HG02884 (cell line): ENCODE results near the gene SRGAP2B.
A peak's percentile ranks its signal among the peaks of the same experiment; 100 is the strongest.
"Not testable (repeated sequence)": the region's sequence is repeated elsewhere in the genome, so short reads cannot be mapped to it uniquely, and the experiment has no call there.

ENCODE experiments used
- ATAC-seq: cut with Tn5 transposase; IDR thresholded peaks from one replicate; pipeline ENCODE4 v1.9.1; 2021; ENCODE audit warnings: mild to moderate bottlenecking, moderate library complexity; ENCODE audit not compliant: unreplicated experiment

Gene SRGAP2B

DNA sequence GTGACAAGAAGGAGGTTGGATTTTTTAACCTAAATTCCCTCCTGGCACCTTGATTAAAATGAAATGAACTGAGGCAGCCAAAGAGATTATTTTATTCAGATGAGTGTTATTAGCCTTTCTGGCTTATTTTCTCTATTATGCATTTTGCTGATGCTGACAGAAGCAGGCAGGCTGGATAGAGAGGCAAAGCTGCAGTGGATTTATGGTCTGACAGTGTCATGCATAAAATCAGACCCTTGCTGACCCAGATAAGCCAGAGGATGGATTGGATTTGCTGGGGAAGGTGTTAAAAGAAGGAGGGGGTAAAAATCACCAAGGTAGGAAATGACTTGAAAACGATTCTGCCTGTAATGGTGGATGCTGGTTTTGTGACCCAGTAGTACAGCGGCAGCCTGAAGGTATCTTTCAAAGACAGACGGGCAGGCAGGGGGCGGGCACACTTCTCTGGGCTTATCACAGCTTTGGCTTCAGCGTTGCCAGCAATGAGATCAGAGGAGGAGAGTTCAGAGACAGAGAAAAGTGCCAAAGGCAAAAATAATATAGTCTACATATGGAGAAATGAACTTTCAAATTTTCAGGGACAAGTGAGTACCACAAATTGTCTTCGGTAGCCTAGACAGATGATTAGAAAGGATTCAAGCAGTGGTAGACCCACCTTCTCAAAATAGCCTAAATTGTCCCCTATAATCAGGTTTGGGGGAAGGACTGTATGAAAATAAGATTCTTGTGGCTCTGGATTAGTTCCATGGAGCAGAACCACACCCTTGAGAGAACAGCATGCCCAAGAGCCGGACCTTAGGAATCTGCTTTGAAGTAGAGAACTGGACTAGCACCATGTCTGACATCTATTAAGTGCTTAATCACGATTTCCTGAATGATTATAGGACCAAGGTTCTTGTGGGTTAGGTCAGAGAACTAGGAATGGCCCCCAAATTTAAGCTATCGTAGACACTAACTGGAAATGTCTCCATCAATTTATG is 133.2 kb downstream of the SRGAP2B start:
- not testable (repeated sequence) for ATAC-seq

- not testable (repeated sequence) for ATAC-seq
These were observed 134.1 kb downstream of the SRGAP2B start for GRCh38 chr1:144960929-144961488.

DNA sequence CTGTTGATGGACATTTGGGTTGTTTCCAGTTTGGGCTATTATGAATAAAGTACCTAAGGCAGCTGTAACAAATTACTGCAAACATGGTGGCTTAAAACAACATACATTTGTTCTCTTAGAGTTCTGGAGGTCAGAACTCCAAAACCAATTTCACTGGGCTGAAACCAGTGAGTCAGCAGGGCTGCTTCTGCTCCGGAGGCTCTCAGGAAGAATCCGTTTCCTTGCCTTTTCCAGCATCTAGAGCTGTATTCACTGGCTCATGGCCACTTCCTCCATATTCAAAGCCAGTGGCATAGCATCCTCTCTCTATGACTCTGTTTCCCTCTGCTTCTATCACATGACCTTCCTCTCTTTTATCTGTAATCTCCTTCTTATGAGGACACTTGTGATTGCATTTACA is 146.7 kb downstream of the SRGAP2B start:
- ATAC-seq, result not testable (repeated sequence)

DNA sequence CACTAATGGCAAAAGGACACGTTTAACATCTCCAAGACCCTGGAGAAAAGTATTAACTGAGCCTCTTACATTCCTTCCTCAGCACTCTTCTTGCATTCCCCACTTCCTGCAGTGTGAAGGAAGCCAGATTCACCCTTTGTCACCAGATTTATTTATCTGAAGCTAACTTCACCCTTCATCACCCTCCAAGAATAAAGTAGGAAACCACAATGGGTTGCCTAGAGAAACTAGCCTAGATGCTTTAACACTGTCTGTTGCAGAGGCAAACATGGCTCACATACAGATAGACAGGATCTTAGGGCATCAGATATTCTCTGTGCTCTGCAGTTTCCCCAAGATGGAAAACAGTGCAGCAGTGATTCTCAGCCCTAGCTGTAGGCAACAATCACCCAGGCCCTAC is 147.6 kb downstream of the SRGAP2B start:
- not testable (repeated sequence) for ATAC-seq

GRCh38 chr1:144946525-144947480 is 148.3 kb downstream of the SRGAP2B start:
- ATAC-seq, result not testable (repeated sequence)

DNA sequence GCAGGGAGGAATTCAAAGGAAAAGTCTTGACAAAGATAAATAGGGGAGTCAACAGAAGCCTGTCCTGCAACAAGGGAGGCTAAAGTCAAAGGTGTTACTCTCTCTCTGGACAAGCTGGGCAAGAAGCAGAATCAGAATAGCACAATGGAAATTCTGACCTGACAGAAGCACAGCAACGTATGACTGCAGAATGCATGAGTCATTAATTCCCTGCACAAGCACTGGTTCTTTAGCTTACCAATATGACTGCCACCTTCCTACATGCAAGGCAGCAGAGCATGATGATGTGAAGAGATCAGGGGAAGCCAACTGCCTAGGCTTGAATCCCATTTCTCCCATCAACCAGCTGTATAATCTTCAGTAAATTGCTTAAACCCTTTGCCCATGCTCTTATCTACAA is 153.4 kb downstream of the SRGAP2B start:
- ATAC-seq, result peak; percentile 59

DNA sequence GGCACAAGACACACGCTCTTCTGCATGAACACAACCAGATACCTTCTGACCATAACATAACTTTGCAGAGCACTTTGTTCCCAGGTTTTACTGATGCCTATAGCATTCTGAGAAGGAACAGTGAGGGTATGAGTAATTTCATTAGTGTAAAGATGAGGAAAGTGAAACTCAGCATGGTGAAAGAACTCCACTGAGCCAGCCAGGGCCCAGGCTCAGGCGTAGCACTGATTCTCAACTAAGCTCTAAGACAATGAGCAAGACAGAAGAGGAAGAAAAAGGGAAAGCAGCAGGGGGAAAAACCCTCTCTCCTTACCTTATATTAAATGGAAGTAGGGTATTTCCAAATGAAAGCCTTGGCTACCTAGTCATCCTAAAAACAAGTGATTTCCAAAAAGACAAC is 155.1 kb downstream of the SRGAP2B start:
- peak; percentile 75 for ATAC-seq

GRCh38 chr1:144938627-144939026 is 156.5 kb downstream of the SRGAP2B start:
- not testable (repeated sequence) for ATAC-seq

DNA sequence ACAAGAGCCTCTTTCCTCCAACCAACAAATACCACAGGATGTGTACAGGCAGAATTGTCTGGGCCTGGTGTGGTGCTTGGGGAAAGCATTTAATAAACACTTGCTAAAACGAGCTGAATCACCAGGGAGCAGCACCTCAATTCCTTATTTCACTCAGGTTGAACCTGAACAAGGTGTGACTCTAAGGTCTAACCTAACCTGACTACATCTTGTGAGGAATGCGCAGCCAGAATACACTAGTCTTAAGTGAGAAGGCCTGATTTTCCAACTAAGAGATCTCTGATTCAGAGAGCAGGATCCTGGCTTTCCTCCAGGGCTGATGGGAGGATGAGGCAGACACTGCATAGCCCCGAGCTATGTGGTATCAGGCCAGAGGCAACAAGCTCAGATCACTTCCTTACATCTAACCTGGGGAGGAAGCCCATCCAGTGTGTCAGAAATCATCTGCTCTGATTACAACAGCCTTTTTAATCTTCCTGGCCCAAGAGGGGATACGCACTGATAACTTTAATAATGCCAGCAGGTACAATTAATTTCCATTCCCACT is 158.9 kb downstream of the SRGAP2B start:
- ATAC-seq, result not testable (repeated sequence)

GRCh38 chr1:144935310-144935709 is 159.8 kb downstream of the SRGAP2B start:
- ATAC-seq, result not testable (repeated sequence)

GRCh38 chr1:144933014-144933413 is 162.1 kb downstream of the SRGAP2B start:
- ATAC-seq, result not testable (repeated sequence)

GRCh38 chr1:144932153-144932552 is 163.0 kb downstream of the SRGAP2B start:
- not testable (repeated sequence) for ATAC-seq

DNA sequence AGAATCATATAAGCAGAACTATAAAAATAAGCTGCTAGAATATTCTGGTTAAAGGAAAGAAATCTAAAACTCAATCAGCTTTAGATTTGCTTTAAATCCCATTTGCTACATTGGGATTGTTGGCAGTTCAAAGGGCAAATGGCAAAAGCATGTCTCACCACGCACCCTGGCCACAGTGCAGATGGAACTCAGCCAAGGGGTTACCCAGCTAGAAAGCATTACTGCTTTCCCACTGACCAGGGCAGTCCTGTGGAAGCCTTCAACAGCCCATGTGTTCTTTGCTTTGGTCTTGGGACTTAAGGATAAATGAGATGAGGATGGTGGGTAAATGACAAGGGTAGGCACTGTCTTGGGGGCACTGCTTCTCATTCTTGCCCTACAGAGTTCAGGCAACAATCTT is 163.6 kb downstream of the SRGAP2B start:
- ATAC-seq, result not testable (repeated sequence)

DNA sequence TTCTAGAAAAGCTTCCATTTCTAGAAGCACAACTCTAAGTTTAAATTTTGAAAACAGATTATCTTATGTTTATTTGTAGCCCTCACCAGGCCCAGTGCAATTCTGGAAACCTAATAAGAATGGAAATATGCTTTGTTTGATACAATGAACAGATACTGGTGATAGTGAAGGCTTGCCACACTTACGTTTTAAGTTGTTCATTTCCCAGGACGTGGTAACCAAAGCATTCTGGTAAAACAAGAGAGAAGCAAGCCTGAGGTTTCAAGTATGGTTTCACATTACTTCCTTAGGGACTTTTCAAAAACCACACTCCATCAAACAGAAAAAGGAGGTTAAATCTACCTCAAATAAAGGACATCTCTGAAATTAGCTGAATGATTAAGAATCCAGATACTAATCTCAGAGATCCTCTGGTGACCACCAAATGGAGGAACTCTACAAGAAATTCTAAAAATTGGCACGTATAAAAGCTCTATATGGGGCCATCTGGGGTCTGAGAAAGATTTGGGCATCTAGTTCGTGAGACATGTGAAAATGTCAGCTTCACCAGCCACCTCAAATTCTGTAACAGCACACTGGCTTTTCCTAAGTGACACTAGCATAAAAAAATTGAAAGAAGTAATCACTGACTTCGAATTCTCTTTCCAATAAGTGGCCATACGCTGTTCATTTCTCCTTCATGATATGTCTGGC is 164.9 kb downstream of the SRGAP2B start:
- ATAC-seq, result not testable (repeated sequence)

DNA sequence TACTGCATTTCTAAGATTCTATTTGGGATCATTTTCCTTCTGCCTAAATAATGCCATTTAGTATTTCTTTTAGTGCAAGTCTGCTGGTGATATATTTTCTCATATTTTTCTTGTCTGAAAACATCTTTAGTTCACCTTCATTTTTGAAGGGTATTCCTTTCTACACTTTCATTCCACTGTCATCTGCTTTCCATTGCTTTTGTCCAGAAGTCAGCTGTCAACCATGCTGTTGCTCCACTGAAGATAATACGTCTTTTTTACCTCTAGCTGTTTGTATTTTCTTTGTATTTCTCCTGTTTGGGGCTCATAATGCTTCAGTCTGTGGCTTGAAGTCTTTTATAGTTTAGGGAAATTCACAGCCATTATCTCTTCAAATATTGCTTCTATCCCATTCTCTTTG is 167.8 kb downstream of the SRGAP2B start:
- ATAC-seq, result not testable (repeated sequence)

- not testable (repeated sequence) for ATAC-seq
These were observed 171.5 kb downstream of the SRGAP2B start for GRCh38 chr1:144923640-144924039.

- ATAC-seq, result not testable (repeated sequence)
These were observed 172.3 kb downstream of the SRGAP2B start for GRCh38 chr1:144922785-144923184.

DNA sequence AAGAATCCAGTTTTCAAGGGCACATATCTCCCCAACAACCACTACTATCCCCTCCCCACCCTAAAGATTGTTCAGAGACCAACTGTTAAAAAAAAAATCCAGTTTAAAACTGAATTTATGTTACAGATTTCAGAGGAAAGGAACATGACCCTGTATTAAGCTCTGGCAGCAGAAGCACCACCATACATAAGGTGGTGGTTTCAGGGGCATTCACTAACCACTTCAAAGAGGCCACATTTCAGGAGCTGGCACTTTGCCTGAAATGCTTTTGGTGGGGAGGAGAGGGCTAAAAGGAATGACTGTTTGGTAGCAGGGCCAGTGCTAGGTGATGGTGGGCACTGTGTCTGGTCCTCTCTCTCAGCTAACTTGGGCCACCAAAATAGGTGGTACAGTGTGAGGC is 176.0 kb downstream of the SRGAP2B start:
- ATAC-seq, result not testable (repeated sequence)

DNA sequence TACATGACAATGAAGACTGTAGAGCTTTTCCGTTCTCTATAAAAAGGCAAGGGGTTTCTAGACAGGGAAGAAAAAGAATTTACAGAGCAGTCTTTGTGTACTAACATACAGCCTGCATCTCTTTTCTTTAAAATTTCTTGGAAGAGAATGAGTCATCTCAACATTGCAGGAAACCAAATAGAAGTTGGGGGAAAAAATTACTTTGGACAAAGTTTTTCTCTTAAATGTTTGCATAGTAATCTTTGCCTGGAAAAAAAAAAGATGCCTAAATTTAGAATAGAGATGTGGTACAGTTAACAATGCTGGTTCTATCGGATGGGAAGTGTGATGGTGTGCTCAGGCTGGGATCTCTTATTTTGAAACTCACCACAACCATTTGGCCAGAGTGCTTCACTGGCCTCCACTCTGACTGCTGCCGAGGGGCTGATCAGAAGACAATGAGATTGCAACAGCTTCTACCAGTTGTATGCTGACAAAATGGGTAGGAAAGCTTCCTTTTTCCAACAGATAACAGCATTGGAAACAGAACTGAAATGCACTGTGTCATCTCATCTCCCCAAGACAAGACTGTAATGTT is 177.0 kb downstream of the SRGAP2B start:
- ATAC-seq, result not testable (repeated sequence)
